HG03064 (cell line): ENCODE measurements around the gene ZNF83.
"Not testable (repeated sequence)": the region's sequence is repeated elsewhere in the genome, so short reads cannot be mapped to it uniquely, and the experiment has no call there.

ENCODE experiments used
- ATAC-seq: cut with Tn5 transposase; IDR thresholded peaks from one replicate; pipeline ENCODE4 v1.9.1; 2021; ENCODE audit warnings: low read depth; ENCODE audit not compliant: unreplicated experiment

The ZNF83 gene

DNA sequence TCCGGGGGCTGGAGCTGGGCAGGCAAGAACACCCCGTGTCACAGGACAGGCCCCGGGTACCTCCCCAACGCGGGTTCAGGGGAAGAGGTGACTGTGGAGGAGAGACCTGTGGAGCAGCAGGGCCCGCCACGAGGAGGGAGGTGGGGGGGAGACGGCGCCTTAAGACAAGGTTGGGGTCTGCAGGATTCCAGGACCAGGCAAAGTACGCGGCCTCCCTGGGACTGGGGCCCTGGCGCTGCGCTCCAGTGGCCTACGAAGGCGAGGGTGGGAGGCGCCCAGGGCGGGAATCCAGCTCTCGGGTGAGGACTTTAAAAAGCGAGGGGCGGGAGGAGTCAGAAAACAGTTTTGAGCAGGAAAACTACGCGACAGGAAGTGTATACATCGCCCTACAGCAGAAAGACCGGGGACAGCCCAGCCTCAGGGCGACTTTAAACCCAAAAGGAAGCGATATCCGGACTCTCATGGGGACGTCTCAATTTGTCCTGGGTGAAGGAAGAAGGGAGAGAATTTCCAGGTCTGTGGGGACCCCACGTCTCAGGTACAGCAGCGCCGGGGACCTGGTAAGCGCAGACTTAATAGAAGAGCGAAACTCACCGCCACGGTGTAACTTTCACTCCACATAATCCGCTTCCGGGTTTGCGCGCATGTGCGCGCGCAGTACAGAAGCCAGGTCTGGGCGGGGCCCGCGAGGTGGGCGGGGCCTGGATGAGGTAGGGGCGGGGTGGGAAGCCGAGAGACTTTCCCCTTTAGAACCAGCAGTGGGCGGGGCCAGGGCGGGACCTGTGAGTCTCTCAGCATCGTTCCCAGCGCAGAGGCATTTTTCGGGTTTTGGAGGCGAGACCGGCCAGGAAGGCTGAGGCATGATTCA, at the start of gene ZNF83:
TSS of gene ZNF83 (minus strand) at position 638 of the 868 bp plus-strand sequence.
- no peak for ATAC-seq

DNA sequence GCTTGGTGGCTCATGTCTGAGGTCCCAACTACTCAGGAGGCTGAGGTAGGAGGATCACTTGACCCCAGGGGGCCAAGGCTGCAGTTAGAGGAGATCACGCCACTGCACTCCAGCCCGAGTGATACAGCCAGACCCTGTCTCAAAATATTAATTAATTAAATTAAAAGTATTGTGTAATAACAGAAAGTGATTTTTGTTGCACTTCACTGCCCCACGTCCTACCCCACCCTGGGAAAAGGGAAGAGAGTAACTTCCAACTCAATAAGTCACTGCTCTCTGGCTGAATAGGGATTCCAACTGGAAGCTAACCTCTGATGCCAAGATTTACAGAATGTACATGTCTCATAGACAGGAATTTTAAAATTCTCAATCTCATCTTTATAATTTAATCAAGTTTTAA, 49.5 kb upstream of the ZNF83 start:
- ATAC-seq: no peak

DNA sequence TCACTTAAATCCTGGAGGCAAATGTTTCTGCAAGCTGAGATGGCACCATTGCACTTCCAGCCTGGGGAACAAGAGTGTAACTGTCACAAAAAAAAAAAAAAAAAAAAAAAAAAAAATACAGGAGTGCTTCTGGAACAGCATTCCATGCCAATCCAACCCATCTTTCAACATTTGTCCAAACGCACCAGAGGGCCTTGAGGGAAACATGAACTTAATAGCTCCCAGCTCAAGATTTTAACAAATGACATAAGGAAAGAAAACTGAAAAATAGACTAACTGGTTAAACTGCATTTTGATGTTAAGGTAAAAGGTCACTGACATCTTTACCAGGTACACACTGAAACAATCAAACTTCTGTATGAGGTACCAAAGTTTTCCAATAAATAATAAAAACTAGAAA, 47.7 kb upstream of the ZNF83 start:
- no peak for ATAC-seq

DNA sequence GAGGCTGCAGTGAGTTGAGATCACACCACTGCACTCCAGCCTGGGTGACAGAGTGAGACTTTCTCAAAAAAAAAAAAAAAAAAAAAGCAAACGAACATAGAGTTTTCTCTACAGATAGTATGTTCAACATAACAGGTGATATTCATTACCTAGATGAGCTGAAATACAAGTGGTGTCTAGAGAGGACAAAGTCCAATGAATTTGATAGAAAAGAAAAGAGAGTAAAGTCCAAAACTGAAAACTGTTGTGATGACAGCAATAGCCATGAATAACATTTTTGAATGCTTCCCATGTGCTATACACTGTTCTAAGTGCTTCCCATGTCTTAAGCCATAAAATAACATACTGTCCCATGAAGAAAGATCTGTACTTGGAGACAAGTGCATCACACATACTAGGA, 43.1 kb upstream of the ZNF83 start:
- not testable (repeated sequence) for ATAC-seq

DNA sequence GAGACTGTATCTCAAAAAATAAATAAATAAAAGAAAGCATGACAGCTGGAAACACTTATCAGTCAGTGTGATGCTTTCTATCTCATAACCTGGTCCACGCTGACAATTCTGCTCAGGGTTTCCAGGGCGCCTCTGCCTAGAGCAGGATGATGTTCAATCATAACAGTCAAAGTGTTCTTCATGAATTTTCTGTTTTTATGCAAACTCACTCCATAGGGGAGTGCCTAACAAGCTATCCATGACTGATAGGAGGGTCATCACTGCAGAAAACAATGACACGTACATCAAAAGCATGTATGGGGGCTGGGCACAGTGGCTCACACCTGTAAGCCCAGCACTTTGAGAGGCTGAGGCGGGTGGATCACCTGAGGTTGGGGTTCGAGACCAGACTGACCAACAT, 41.4 kb upstream of the ZNF83 start:
- no peak for ATAC-seq

DNA sequence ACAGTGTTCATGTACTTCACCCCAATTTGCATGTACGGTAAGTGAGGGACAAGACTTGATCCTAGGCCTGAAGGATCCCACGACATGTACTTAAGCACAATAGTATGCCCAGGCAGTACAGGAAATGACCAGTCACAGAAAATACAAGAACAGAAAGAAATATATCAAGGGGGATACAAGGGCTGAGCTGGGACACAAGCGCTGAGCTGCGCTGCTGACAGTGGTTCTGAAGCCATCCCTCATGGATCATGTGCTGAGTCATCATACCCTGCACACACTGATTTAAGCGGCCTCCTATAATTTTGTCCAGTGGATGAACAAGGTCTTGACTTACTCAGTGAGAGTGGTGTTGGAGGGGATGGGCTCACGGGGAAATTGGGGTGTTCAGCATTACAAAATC, 37.1 kb upstream of the ZNF83 start:
- ATAC-seq: not testable (repeated sequence)

DNA sequence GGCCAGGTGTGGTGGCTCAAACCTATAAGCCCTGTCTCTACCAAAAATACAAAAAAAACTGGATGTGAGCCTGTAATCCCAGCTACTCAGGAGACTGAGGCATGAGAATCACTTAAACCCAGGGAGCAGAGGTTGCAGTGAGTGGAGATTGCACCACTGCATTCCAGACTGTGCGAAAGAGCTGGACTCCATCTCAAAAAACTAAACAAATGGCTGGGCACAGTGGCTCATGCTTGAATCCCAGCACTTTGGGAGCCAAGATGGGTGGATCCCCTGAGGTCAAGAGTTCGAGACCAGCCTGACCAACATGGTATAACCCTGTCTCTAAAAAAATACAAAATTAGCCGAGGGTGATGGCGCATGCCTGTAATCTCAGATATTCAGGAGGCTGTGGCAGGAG, 34.9 kb upstream of the ZNF83 start:
- no peak for ATAC-seq

DNA sequence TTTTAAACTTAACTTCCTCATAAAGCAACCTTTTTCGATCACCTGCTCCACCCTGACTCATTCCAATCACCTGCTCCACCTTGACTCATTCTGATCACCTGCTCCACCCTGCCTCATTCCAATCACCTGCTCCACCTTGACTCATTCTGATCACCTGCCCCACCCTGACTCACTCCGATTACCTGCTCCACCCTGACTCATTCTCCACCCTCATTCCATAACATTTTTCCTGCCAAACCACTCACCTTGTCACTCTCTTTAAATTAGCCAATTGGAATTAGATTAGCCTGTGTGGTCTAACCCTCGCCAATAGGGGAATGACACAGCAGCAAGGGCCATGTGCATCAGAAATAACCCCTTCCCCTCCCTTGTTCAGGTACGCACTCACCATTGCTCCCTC, 31.9 kb upstream of the ZNF83 start:
- no peak for ATAC-seq

DNA sequence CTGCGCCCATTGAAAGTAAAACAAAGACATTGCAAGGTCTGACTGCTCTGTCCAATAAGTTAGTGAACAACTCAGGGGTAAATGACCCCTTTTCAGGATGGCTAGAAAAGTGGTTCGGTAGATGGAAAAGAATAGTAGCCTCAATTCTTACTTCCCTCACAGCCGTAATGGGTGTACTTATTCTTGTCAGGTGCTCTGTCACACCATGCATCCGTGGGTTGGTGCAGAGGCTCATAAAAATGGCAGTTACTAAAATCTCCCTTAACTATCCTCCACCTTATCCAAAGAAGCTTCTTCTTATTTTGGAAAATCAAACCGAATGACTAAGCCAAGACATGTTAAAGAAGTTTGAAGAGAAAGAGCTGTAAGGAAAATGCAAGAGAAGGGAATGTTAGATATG, 31.4 kb upstream of the ZNF83 start:
- no peak for ATAC-seq

DNA sequence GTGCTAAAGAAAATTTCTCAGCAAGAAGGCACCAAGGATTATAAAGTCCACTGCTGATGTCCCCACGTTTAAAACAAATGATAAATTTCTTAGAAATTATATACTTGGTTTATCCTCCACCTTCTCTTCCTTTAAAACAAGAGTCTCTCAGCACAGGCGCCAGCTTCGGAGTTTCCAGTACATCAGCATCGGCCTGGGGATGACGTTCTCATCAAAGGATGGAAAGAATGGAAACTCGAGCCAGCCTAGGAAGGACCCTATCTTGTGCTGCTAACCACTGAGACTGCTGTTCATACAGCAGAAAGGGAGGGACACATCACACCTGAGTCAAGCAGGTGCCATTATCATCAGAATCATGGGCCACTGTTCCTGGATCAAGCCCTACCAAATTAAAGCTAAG, 29.8 kb upstream of the ZNF83 start:
- ATAC-seq: no peak

DNA sequence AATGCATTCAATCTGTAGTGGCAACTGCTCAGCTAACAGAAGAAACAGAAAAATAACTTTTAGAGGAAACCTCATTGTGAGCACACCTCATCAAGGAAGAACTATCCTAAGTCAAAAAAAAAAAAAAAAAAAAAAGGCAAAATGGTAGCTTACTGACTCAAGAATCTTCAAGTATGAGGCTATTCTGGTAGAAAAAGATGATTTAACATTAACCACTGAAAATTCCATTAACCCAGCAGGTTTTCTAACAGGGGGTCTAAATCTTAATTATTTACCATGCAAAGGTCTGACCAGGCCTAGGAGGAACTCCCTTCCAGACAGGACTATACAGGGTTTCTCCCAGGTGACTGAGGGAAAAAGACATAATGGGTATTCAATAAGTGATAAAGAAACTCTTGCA, 28.4 kb upstream of the ZNF83 start:
- ATAC-seq: no peak

DNA sequence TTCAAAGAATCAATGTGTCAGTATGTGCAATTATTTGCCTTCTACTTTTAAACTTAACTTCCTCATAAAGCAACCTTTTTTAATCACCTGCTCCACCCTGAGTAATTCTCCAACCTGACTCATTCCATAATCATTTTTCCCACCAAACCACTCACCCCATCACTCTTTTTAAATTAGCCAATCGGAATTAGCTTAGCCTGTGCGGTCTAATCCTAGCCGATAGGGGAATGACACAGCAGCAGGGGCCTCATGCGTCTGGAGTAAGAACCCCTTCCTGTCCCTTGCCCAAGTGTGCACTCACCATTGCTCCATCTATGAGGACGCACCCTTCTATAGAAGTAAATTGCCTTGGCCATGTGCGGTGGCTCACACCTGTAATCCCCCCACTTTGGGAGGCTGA, 27.4 kb upstream of the ZNF83 start:
- ATAC-seq: no peak

DNA sequence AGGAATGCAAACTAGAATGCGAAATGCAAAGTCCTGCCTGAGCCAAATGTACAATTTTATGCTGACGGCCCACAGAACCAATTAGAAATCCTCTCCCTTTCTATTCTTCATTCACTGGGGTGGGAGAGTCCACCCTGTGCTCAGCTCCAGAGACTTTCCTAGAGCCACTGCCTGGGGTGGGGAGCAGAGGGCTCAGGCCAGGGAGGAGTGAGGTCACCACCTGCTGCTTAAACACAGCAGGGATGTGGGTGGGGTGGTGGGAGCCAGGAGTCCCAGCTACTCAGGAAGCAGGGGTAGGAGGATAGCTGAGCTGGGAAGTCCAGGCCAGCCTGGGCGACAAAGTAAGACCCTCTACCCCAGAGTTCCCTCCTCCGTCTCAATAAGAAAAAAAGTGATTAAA, 26.9 kb upstream of the ZNF83 start:
- no peak for ATAC-seq

DNA sequence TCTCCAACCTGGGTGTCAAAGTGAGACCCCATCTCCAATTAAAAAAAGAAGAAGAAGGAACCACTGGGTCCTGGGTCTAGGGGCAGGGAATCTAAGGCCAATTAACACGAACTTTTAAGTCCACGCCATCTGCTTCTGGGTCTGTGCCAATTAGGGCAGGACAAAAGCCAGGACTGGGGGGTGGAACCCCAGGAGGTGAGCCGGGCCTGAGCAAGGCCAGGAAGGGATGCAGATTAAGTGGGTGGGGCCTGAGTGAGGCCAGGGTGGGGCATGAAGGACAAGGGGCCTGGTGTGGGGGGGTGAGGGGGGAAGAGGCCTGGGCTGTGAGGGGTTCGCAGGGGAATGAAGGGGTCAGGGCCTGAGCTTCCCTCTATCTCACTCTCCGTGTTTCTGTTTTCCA, 26.3 kb upstream of the ZNF83 start:
- no peak for ATAC-seq

DNA sequence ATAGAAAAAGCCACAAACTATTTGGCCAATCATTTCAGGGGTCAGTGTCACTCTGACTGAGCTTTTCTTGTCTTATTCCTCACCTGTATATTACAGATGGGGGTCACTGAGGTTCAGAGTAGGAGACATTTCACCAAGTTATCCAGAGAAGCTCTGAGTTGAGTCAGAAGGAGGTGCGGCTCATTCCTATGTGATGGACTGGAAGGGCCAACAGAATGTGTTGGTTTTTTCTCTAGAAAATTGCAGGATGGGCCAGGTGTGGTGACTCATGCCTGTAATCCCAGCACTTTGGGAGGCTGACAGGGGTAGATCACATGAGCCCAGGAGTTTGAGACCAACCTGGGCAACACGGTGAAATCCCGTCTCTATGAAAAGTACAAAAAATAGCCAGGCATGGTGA, 24.5 kb upstream of the ZNF83 start:
- ATAC-seq: no peak

DNA sequence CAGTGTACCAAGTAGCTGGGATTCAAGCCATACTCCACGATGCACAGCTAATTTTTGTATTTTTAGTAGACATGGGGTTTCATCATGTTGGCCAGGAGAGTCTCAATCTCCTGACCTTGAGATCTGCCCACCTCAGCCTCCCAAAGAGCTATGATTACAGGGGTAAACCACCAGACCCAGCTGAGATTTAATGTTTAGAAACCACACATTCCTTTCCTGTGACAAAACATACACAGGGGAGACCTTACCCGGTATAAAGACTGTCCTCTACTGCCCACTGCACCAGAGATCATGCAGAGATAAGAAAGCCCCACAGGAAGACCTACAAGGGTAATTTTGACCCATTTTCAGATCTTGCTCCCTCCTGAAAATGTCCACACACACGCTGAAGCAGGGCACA, 22.8 kb upstream of the ZNF83 start:
- ATAC-seq: no peak

DNA sequence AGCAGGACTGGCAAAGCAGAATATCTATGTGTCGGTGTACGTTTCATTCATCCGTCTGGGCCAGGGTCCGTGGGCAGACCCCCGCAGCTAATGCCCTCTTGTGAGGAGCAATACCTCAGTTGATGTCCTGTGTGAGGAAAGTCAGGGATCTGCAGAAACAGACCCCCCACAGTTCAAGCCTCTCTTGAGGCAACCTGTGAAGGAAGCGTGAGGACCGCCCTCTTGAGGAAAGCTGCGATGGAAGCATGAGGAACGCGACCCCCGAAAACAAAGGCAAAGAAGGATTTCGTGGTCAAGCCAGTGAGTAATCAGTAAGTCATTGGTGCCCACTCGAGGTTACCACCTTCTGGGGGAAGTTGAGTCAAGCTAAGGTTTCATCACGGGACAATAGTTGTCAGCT, 20.9 kb upstream of the ZNF83 start:
- no peak for ATAC-seq

DNA sequence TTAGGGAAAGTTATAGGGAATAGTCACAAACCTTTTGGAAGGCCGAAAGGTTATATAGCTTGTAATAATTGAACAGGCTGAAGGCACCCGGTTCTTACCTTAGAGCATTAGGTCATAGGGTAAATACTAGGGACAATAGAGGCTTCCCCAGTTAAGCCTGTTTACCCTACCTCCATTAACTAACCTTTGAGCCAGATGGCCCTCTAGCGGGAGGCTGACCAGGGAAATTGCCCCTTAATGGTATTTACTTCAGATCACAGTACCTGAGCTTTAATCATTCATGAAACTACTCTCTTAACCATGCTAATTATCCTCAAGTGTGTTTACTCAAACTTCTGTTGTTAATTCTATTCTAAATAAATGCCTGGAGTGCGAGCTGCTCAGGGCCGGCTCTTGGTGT, 20.4 kb upstream of the ZNF83 start:
- no peak for ATAC-seq

DNA sequence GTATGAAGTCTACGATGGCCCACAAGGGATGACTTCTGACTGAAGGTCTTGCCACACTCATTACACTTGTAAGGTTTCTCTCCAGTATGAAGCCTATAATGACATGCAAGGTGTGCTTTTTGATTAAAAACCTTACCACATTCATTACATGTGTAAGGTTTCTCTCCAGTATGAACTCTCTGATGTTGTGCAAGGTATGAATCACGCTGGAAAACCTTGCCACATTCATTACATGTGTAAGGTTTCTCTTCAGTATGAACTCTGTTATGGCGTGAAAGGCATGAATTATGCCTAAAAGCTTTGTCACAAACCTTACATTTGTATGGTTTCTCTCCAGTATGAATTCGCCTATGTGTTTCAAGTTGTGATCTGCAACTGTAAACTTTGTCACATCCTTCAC, 15.0 kb upstream of the ZNF83 start:
- ATAC-seq: no peak

DNA sequence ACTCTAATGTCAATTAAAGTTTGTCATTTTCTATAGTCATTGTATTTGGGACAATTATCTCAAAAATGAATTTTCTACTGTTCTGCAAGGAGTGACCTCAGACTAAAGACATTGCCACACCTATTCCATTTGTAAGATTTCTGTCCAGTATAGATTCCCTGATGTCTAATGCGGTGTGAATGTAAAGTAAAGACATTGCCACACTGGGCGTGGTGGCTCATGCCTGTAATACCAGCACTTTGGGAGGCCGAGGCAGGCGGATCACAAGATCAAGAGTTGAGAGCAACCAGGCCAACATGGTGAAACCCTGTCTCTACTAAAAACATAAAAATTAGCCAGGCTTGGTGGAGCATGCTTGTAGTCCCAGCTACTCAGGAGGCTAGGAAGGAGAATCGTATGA, 13.8 kb upstream of the ZNF83 start:
- no peak for ATAC-seq

DNA sequence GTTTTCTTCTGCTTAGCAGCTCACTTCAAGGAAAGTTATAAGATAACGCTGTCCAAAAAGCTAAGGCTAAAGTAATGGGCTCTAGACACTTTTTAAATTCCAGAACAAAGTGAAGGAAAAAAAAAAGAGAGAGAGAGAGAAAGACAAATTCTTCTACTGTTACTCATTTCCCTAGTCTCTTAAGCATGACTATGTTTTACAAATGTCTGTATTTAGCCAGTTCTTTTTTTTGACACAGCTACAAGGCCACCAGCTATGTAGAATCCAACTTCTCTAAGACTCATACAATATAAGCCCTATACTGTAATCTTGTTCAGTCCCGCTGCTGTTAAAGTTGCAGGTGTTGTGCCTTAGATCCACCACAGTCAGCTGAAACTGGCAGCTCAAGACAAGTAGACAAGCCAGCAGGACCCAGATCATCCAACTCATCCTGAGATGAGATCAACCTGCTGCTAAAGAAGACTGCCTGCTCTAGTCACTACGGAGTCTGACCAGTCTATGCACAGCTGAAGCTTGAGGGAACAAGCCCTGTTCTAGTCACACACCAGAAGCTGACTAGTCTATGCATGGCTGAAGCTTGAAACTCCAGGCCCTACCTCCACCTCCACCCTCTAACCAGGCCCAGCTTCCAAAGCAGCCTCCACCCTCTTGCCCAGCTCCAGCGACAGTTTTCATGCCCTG, 10.3 kb upstream of the ZNF83 start:
- ATAC-seq: no peak

DNA sequence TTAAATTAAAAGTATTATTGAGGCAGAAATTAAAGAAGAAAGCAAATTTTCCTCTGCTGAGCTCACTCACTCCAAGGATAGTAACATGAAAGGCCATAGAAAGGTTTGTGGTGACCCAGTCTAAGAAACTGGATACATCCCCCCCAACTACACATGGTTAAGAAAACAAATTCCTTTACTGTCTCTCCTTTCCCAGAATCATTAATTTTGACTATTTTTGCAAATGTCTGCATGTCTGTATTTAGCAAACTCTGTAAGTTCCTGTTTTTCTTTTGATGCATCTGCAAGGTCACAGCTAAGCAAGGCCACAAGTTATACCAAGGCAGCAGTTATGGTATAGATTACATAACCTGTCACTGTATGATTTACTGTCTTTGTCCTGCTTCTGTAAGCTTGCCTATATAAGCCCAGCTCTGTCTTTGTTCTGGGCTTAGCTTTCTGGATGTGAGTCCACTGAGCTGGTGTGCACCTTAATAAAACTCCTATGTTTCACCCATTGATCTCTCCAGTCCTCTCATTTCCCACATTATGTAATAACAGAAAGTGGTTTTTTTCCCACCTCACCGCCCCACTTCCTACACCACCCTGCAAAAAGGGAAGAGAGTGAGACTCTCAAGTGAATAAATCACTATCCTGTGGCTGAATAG, 8.5 kb upstream of the ZNF83 start:
- ATAC-seq: no peak
